Heart left ventricle (tissue), 13 donors: ENCODE data around the gene HOXA1.

Source experiments
- CTCF ChIP-seq, 12 donors: fragments of 200-600 bp; sonication (generic) in 4 of 12; IDR thresholded peaks; one replicate each; pipeline versions ENCODE4 v1.5.0 to v1.8.0; 2018 to 2022; ENCODE audit warnings: antibody characterized with exemption in 12 of 12, mild to moderate bottlenecking in 5 of 12
- POLR2A ChIP-seq, 2 donors: fragments of 450-650 bp; IDR thresholded peaks; one replicate each; pipeline ENCODE4 v1.6.1; 2017; ENCODE audit warnings: antibody characterized with exemption in 2 of 2, mild to moderate bottlenecking in 2 of 2, moderate library complexity in 2 of 2
- donor health status: ischemic (EF 13 %, LVEDD 7.1; RV severe dilation, severe dysfunction).
- donor health status: DM: no; HTN: yes; CAD: no.
- donor health status: DM: no; HTN: no; CAD: no.
- donor health status: ischemic (EF 25% LVEDD 6.9; RV normal size, moderate dysfunction).
- donor health status: ischemic (EF 25% LVEDD 5.7; RV mildly dilated, moderate dysfunction).
- donor health status: ischemic (EF 35%, LVEDD 5.7; RV mildly dilated, moderate dysfunction).
- donor health status: nonischemic (EF 11% LVEDD 7.7; RV severe dilation, severe dysfunction).
- donor health status: DM: yes; HTN: yes; CAD: no.
- donor health status: PGD.
- donor health status: ischemic (EF 29% LVEDD 5.4; RV normal size, mild dysfunction).
- donor health status: nonischemic (EF 23%, LVEDD 6.1; RV moderate dilation, normal function).

GRCh38 chr7:27066148-27066547 is 29.7 kb downstream of the HOXA1 start:
- TF ChIP-seq POLR2A (IDR thresholded peaks at IDR 0.05) (no peak), CTCF (IDR thresholded peaks at IDR 0.05) (no peak)
